GM12865 (cell line): ENCODE results near the gene NUP54.

Experiments used
- DNase-seq: peaks from one replicate; pipeline ENCODE4 v3.0.0; 2010; ENCODE audit warnings: low read depth
- H3K4me3 ChIP-seq: 2 replicates; pipeline ENCODE4 v1.5.1; 2011; ENCODE audit warnings: mild to moderate bottlenecking, low read depth, low read length, control low read depth
- CTCF ChIP-seq: IDR thresholded peaks from 2 replicates; pipeline ENCODE4 v1.5.1; 2011; ENCODE audit warnings: low read length, control low read depth, low read depth, inconsistent platforms; ENCODE audit not compliant: insufficient read depth; ENCODE audit errors: missing control alignments

Gene NUP54

GRCh38 chr4:76117536-76117935 is 30.7 kb downstream of the NUP54 start:
- no peak for DNase-seq
- H3K4me3 ChIP-seq = no peak overlapping the region
- TF ChIP-seq CTCF = no peak

GRCh38 chr4:76116821-76117220 is 31.4 kb downstream of the NUP54 start:
- DNase-seq = no peak
- TF ChIP-seq CTCF = no peak
- H3K4me3 ChIP-seq = no peak overlapping the region

DNA sequence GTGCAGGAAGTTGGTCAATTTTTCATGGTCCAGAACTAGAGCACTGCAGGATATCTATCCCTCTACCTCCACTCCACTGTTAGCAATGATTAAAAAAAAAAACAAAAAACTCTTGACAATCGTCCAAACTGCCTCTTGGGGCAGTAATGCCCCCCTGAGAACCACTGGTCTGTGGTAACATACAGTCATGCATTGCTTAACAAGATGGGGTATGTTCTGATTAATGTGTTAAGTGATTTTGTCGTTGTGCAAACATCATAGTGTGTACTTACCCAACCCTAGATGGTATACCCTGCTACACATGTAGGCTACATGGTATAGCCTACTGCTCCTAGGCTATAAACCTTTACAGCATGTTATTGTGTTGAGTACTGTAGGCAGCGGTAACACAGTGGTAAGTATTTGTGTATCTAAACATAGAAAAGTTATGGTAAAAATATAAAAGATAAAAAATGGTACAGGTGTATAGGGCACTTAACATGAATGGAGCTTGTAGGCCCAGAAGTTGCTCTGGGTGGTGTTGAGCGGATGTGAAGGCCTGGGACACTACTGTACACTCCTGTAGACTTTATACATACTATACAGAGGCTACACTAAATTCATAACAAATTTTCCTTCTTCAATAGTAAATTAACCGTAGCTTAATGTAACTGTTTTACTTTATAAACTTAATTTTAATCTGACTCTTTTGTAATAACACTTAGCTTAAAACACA is 39.6 kb downstream of the NUP54 start:
- DNase-seq = peak; percentile 12

GRCh38 chr4:76106442-76106841 is 41.8 kb downstream of the NUP54 start:
- TF ChIP-seq CTCF = no peak
- DNase-seq = no peak
- no peak overlapping the region for H3K4me3 ChIP-seq

More for the DNA sequence above, 39.6 kb downstream of the NUP54 start:
- H3K4me3 ChIP-seq = no peak overlapping the region
- no peak for TF ChIP-seq CTCF

GRCh38 chr4:76105652-76106051 is 42.5 kb downstream of the NUP54 start:
- DNase-seq = no peak
- no peak for TF ChIP-seq CTCF
- no peak overlapping the region for H3K4me3 ChIP-seq

GRCh38 chr4:76096076-76096475 is 52.1 kb downstream of the NUP54 start:
- DNase-seq = no peak
- TF ChIP-seq CTCF = no peak
- no peak overlapping the region for H3K4me3 ChIP-seq

DNA sequence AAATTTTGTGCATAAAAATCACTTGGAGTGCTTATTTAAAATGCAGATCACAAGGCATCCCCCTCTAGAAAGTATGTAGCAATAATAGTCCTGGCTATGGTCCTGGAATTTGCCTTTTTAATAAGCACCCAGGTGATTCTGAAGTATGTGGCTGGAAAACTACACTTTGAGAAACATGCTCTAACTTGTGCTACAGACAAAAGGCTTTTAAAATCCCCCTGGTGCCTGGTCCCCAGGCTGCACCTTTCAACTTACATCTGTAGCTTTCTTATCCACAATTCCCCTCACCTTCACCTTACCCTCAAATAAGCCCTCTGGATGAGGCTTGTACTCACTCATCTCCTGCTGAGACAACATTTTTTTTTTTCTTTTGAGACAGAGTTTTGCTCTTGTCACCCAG is 52.6 kb downstream of the NUP54 start:
- TF ChIP-seq CTCF = no peak
- no peak for DNase-seq

More for the DNA sequence above, 52.6 kb downstream of the NUP54 start:
- no peak overlapping the region for H3K4me3 ChIP-seq
